Omental fat pad (tissue), 4 donors: ENCODE results near the gene ZNF512B. TPM values are rescaled to one million over a fixed set of nuclear protein-coding genes. Genes with fewer than 3 reads are reported as not detected.

Experiments
- ATAC-seq: fragments of 150-250 bp; one replicate; pipeline ENCODE4 v1.9.1; 2016; ENCODE audit warnings: mild to moderate bottlenecking, moderate library complexity; ENCODE audit not compliant: low FRiP score
- DNase-seq: peaks from one replicate; pipeline ENCODE4 v3.0.0-alpha.2; 2019; ENCODE audit warnings: low spot score
- CTCF ChIP-seq, 3 donors: fragments of 450-650 bp; IDR thresholded peaks; one replicate each; pipeline ENCODE4 v1.5.1; 2016 to 2017; ENCODE audit warnings: antibody characterized with exemption in 3 of 3, mild to moderate bottlenecking in 3 of 3, moderate library complexity in 2 of 3
- total RNA-seq, 4 donors: library from RNA; depleted of rRNA; stranded (reverse); fragments of >200 nt; gene quantifications; one replicate each; pipeline ENCODE4 v1.1.0, GENCODE V29; 2016

ZNF512B gene
- total RNA-seq, 4 donors from 2014 or later: 6.4 to 9.8 (median 7.2) TPM

GRCh38 chr20:63980806-63981728, 11.3 kb upstream of the ZNF512B start, which contains the start of gene PRPF6:
Gene PRPF6, plus strand, starts transcription at chr20:63981132. Its CDS starts 114 bp downstream, at chr20:63981246.
- DNase-seq: peak; percentile 78
- peak in 1 of 3 donors; percentile 25 for TF ChIP-seq CTCF (IDR thresholded peaks at IDR 0.05)
- peak; percentile 74 for ATAC-seq

- DNase-seq (no peak), ATAC-seq (no peak)
- no peak for TF ChIP-seq CTCF (IDR thresholded peaks at IDR 0.05)
Measured at GRCh38 chr20:63980317-63980805, 10.6 kb upstream of the ZNF512B start.

GRCh38 chr20:63979557-63980316, 10.0 kb upstream of the ZNF512B start, which contains the start of gene SAMD10:
Gene SAMD10, minus strand, starts transcription at chr20:63979642. Its CDS starts 175 bp downstream, at chr20:63979467.
- ATAC-seq (peak; percentile 8), DNase-seq (no peak)

GRCh38 chr20:63979229-63979556, 9.5 kb upstream of the ZNF512B start:
- TF ChIP-seq CTCF (IDR thresholded peaks at IDR 0.05): no peak
- ATAC-seq (peak; percentile 10), DNase-seq (no peak)

More at GRCh38 chr20:63979557-63980316, 10.0 kb upstream of the ZNF512B start, which contains the start of gene SAMD10:
- no peak for TF ChIP-seq CTCF (IDR thresholded peaks at IDR 0.05)

GRCh38 chr20:63978319-63979228, 8.8 kb upstream of the ZNF512B start:
- no peak for DNase-seq
- peak; percentile 38 for ATAC-seq
- no peak for TF ChIP-seq CTCF (IDR thresholded peaks at IDR 0.05)

- no peak for TF ChIP-seq CTCF (IDR thresholded peaks at IDR 0.05)
- no peak for DNase-seq
- no peak for ATAC-seq
Measured at GRCh38 chr20:63977739-63978276, 8.1 kb upstream of the ZNF512B start.
